ENCODE results near the gene CREB5.

The CREB5 gene

DNA sequence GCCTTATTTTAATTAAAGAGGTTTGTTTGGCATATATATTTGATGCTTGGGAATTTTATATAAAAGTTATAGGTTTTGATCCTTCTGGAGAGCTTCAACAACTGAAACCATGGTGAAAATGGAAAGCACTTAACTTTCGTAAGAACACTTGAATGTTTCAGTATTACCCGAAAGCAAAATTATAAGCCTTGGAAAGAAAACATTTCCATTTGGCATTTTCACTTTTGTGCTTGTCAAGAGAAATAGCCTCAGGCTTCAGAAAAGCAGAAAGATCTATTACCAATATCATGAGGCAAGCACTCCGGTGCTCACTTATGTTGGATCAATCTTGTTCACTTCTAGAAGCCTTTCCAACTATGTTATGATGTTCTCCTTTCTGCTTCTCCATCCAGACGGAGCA, 289.9 kb downstream of the CREB5 start:
- Histone ChIP-seq H3F3A (ENCODE audit: low read depth) (peaks cover 6% of the 10 kb centered on the region; the same call in 1 of the 2 replicates), H2AFZ (ENCODE audit: low read length) (no peak overlapping the region), H3K4me3 (ENCODE audit: low read length, poor library complexity, severe bottlenecking) (no peak overlapping the region), H3K79me2 (ENCODE audit: insufficient read depth, low read length) (no peaks in the 10 kb centered on the region), H3K4me2 (ENCODE audit: low read depth, low read length, poor library complexity, severe bottlenecking) (no peak overlapping the region), H3K36me3 (ENCODE audit: insufficient read depth, low read length) (no peaks in the 10 kb centered on the region), H3K9me2 (replicated peaks; ENCODE audit: low read depth, low read length) (no peaks in the 10 kb centered on the region), H3K27me3 (ENCODE audit: insufficient read depth, low read length, poor library complexity, severe bottlenecking) (no peaks in the 10 kb centered on the region), H3K9me3 (ENCODE audit: insufficient read depth, low read depth, low read length) (no peaks in the 10 kb centered on the region), H3K9ac (ENCODE audit: low read depth, low read length, poor library complexity, severe bottlenecking) (no peak overlapping the region), H3K4me1 (ENCODE audit: insufficient read depth, low read length, poor library complexity, severe bottlenecking) (peaks cover 33% of the 10 kb centered on the region), H4K20me1 (ENCODE audit: insufficient read depth, low read length, poor library complexity, severe bottlenecking) (no peaks in the 10 kb centered on the region)
- TF ChIP-seq EZH2phosphoT487 (IDR thresholded peaks at IDR 0.05; ENCODE audit: borderline replicate concordance) (no peak), CTCF (conservative IDR thresholded peaks at IDR 0.05; ENCODE audit: low read length) (no peak)

DNA sequence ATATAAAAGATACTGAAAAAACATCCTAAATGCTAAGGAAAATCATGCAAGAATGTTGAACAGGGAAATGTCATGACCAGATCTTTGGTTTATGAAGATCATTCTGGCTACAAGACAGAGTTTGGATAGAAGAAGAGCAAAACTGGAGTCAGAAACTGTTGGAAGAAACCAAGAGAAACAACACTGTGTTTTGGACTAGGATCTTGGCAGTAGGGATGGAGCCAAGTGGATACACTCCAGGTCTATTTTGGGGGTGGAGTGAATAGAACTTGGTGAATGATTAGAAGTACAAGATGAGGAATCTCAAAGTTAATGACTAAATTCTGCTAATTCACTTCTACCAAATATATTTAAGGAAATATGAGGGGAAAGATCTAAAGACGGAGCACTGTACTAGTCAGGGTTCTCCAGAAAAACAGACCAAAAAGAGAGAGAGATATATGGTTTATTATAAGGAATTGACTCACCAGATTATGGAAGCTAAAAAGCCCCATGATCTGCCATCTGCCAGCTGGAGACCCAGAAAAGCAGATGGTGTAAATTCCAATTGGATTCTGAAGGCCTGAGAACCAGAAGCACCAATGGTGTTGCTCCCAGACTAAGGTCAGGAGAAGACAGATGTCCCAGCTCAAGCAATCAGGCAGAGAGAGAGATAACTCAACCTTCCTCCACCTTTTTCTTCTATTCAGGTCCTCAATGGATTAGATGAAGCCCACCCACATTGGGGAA, 290.9 kb downstream of the CREB5 start:
- no peaks in the 10 kb centered on the region for H3K9me3 ChIP-seq (ENCODE audit: insufficient read depth, low read depth, low read length)
- H3K27me3 ChIP-seq (ENCODE audit: insufficient read depth, low read length, poor library complexity, severe bottlenecking) = no peaks in the 10 kb centered on the region
- no peak overlapping the region for H3K9ac ChIP-seq (ENCODE audit: low read depth, low read length, poor library complexity, severe bottlenecking)
- peaks cover 6% of the 10 kb centered on the region; the same call in 1 of the 2 replicates for H3F3A ChIP-seq (ENCODE audit: low read depth)
- H3K4me1 ChIP-seq (ENCODE audit: insufficient read depth, low read length, poor library complexity, severe bottlenecking) = peaks cover 32% of the 10 kb centered on the region
- no peaks in the 10 kb centered on the region for H3K9me2 ChIP-seq (replicated peaks; ENCODE audit: low read depth, low read length)
- no peak overlapping the region for H3K4me3 ChIP-seq (ENCODE audit: low read length, poor library complexity, severe bottlenecking)
- H2AFZ ChIP-seq (ENCODE audit: low read length) = no peak overlapping the region
- TF ChIP-seq EZH2phosphoT487 (IDR thresholded peaks at IDR 0.05; ENCODE audit: borderline replicate concordance) (no peak), CTCF (conservative IDR thresholded peaks at IDR 0.05; ENCODE audit: low read length) (no peak)
- H3K36me3 ChIP-seq (ENCODE audit: insufficient read depth, low read length) = no peaks in the 10 kb centered on the region
- no peak overlapping the region for H3K4me2 ChIP-seq (ENCODE audit: low read depth, low read length, poor library complexity, severe bottlenecking)
- no peaks in the 10 kb centered on the region for H3K79me2 ChIP-seq (ENCODE audit: insufficient read depth, low read length)
- no peaks in the 10 kb centered on the region for H4K20me1 ChIP-seq (ENCODE audit: insufficient read depth, low read length, poor library complexity, severe bottlenecking)

GRCh38 chr7:28704706-28705105, 292.4 kb downstream of the CREB5 start:
- H3K9ac ChIP-seq (ENCODE audit: low read depth, low read length, poor library complexity, severe bottlenecking) = no peak overlapping the region
- peaks cover 6% of the 10 kb centered on the region; the same call in 1 of the 2 replicates for H3F3A ChIP-seq (ENCODE audit: low read depth)
- no peaks in the 10 kb centered on the region for H3K27me3 ChIP-seq (ENCODE audit: insufficient read depth, low read length, poor library complexity, severe bottlenecking)
- H3K79me2 ChIP-seq (ENCODE audit: insufficient read depth, low read length) = no peaks in the 10 kb centered on the region
- no peaks in the 10 kb centered on the region for H3K9me3 ChIP-seq (ENCODE audit: insufficient read depth, low read depth, low read length)
- no peaks in the 10 kb centered on the region for H3K36me3 ChIP-seq (ENCODE audit: insufficient read depth, low read length)
- TF ChIP-seq CTCF (conservative IDR thresholded peaks at IDR 0.05; ENCODE audit: low read length) = no peak
- TF ChIP-seq EZH2phosphoT487 (IDR thresholded peaks at IDR 0.05; ENCODE audit: borderline replicate concordance) = no peak
- no peak overlapping the region for H3K4me3 ChIP-seq (ENCODE audit: low read length, poor library complexity, severe bottlenecking)
- peaks cover 17% of the 10 kb centered on the region for H3K4me1 ChIP-seq (ENCODE audit: insufficient read depth, low read length, poor library complexity, severe bottlenecking)
- no peaks in the 10 kb centered on the region for H3K9me2 ChIP-seq (replicated peaks; ENCODE audit: low read depth, low read length)
- no peak overlapping the region for H2AFZ ChIP-seq (ENCODE audit: low read length)
- no peak overlapping the region for H3K4me2 ChIP-seq (ENCODE audit: low read depth, low read length, poor library complexity, severe bottlenecking)
- no peaks in the 10 kb centered on the region for H4K20me1 ChIP-seq (ENCODE audit: insufficient read depth, low read length, poor library complexity, severe bottlenecking)

Data from Loucy (cell line).